Stimulated activated CD4-positive, alpha-beta T cell treated with anti-CD3 and anti-CD28 coated beads, Interleukin-1b, Interleukin-23, amount 100 ng/mL, for 24 hours (primary cell): ENCODE data around the gene CTRB1.

Experiments
- DNase-seq, 4 experiments: peaks; one replicate each; pipeline ENCODE4 v3.0.0-alpha.2; 2020; ENCODE audit warnings: low read depth in 4 of 4, low spot score in 1 of 4

Gene CTRB1

GRCh38 chr16:75225092-75225491 lies 6.3 kb downstream of the CTRB1 start:
- DNase-seq = no peak

DNA sequence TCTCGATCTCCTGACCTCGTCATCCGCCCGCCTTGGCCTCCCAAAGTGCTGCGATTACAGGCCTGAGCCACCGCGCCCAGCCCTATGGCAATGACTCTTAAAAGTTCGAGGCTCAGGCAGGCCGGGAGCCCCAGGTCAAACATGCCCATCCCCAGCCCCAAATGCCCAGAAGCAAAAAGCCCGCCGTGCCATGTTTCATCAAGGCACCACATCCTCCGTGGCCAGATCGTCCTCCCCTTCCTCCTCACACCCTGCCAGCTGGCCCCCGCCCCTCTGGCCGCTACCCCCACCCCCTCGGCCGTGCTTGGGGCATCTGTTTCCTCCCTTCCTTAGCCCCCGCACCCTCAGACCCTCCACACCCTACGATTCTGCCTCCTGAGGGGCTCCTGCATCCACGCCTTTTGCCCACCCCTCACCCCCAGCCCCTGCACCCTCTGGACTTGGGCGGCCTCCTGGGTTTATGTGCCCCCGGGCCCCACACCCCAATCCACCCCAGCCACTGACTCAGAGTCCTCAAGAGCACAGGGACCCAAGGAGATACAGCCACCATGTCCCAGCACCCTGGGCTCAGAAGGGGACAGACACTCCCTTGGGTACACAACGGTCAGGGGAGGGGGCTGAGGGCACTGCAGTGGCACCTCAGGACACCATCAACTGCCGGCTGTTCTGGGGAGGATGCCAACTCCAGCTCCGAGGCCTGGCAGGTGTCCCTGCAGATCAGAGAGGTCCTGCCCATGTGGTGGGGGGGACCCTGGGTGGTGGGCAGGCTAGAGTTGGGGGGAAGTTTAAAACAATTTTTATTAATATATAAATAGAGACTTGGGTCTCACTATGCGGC lies 7.1 kb downstream of the CTRB1 start:
- DNase-seq = no peak

- DNase-seq = no peak
These were observed 8.0 kb downstream of the CTRB1 start for GRCh38 chr16:75226550-75227360.

DNA sequence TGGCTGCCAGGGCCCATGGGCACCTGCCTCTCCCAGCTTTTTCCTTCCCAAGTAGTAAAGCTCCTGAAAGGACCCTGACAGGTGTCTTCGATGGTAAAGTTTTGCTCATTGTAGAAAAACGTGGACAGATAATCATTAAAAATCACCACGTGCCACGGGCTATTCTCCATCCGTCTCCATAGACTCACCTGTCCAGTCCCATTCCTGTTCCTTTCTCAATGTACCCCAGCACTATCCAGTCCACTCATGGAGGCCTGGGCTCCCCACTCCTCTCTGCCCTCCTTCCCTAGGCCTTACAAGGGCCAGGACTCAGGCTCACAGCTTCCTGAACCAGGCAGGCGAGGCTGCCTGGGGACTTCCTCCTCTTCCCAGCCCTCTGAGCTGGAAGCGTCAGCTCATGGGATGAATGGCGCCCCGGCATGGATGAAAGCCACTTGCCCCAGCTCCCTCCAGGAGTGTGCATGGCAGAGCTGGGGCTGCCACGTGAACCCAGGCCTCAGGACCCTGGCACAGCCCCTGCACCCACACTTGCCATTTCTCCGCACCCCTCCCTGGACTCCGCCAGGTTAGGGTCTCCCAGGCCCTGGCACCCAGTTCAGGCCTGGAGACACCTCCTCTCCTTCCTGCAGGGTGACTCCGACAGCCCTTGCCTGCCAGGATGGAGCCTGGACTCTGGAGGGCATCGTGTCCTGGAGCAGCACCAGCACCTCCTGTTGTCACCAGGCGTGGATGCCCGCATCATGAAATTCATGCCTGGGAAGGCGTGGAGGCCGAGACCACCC lies 8.8 kb downstream of the CTRB1 start:
- no peak for DNase-seq

DNA sequence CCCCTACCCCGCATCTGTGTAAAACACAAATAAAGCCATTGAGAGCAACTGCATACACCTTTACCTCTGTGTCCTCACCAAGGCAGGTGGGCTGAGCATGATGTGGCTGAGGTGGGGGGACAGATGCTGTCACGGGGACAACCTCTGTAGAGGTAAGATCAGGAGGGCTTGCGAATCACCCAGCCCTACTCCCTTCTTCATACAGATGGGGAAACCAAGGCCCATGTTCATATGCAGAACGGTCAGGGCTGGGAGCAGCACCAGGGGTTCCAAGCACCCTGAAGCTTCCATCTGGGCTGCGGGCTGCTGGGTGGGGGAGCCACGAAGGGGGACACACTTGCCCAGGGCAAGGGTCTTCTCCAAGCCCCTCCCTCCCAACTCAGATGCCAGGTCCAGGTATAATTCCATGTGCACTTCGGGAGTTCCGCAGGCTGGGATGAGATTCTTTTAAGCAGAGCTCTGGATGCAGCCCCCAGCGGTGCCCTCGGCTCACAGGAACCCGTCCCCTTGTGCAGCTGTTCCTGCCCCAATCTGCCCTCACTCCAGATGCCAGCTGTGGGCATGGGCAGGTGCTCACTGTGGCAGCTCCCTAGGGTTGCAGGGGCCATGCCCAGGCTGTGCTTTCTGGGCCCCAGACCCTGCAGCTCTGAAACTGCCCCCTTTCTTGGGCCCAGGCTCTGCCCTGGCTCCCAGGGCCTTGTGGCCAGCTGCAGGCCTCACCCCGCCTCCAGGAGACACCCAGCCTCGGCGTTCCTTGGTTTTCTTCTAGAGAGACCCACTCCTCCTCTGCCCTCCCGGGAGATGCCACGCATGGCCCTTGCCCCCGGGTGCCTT lies 9.6 kb downstream of the CTRB1 start:
- DNase-seq = no peak

GRCh38 chr16:75229172-75230031 lies 10.6 kb downstream of the CTRB1 start:
- DNase-seq = no peak

DNA sequence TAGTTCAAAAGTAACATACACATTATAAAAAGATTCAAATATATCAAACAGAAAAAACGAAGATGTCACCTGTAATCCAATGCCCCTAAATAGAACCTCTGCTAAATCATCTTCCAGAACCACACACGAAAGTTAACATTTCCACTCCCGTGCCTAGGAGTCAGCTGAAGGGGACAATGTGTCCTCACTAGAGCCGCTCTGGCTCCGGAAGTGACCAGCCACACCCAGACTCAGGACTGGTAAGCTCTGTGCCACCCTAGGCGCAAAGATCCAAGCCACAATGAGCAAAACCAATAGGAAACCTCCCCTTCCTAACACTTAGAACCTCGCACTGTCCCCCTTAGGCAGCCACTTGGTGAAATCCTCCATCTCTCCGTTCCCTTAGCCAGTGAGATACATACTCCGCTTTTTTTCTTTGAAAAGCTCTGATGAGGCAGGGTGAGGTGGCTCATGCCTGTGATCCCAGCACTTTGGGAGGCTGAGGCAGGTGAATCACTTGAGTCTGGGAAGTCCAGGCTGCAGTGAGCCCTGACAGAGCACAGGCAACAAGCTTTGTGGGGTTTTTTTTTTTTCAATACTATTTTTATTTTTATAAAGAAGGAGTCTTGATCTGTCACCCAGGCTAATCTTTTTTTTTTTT lies 11.8 kb downstream of the CTRB1 start:
- no peak for DNase-seq

DNA sequence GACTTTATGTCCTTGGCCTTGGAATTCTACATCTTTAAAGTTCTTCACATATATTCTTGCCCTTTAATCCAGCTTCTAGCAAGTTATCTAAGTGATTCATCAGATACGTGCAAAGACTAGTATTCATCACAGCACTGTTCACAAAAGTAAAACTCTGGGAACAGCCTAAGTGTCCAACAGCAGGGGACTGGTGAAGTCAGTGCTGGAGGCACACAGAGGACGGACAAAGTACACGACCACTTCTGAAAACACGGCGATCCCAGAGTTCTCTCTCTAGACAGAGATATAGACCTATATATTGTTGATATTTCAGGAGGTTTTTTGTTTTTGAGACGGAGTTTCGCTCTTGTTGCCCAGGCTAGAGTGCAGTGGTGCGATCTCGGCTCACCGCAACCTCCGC lies 12.8 kb downstream of the CTRB1 start:
- DNase-seq = no peak

DNA sequence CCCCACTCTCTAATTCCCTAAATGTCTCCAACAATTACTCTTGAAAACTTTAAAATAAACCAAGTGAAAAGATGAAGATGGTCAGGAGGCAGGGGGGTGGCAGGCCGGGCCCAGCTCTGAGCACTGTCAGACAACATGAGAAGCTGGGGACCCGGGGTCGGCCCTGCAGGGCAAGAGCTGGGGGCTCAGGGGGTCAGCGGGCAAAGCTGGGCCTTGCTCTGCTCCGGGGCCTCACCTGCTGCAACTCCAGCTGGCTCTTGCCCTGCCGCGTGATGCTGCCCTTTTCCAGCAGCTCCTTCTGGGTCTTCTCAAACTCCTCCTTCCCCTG lies 14.8 kb downstream of the CTRB1 start:
- no peak for DNase-seq

DNA sequence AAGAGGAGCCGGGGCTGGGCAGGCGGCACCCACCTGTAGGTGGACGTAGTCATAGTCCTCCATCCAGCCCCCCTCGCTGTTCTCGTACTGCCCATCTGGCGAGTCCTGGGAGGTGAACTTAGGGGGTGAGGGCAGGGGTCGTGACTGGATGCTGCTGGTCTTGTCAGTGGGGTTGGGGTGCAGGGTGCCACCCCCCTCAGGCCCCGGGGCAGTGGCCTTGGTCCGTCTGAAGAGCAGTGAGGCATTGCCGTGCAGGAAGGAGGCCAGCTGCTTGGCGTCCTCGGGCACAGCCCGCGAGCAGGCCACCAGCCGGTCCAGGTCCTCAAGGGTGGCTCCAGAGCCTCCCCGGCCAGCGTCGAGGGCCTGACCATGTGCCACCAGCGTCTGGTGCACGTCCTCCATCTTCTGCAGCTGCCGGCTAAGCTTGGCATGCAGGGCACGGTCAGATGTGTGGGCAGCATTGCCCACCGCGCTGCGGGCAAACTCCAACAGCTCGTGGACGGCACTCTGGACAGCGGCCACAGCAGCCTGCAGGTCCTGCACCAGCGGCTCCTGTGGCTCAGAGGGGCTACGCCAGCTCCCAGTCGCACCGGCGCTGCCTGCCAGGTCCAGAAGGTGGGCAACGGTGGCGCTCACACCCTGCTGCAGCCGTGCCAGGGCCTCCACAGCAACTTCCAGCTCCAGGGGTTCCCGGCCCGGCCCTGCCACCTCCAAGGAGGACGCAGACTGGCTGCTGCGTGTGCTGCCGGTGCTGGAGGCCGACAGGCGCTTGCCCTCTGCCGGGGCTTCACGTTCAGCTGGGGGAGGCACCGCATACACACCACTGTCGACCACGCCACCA lies 16.3 kb downstream of the CTRB1 start:
- DNase-seq = no peak

DNA sequence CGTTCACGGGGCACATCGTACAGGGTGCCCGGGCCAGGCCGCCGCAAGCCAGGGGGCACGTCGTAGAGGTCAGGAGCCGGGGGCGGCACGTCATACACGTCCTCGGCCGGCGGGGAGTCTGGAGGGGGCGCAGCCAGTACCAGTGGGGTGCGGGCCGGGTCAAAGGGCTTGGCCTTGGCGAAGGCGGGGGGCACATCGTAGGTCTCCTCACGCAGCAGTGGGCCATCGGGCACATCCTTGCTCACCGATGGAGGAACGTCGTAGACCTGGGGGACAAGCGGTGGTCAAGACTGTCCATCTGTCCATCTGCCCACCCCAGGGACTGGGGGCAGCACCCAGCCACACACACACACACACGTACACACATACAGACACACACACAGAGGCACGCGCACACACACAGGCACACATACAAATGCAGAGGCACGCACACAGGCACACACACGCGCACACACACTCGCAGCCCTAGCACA lies 17.0 kb downstream of the CTRB1 start:
- no peak for DNase-seq

- peak in 1 of 4 experiments; percentile 20 for DNase-seq
These were observed 17.4 kb downstream of the CTRB1 start for GRCh38 chr16:75236232-75236631.

GRCh38 chr16:75236736-75237397 lies 18.1 kb downstream of the CTRB1 start:
- DNase-seq = no peak

DNA sequence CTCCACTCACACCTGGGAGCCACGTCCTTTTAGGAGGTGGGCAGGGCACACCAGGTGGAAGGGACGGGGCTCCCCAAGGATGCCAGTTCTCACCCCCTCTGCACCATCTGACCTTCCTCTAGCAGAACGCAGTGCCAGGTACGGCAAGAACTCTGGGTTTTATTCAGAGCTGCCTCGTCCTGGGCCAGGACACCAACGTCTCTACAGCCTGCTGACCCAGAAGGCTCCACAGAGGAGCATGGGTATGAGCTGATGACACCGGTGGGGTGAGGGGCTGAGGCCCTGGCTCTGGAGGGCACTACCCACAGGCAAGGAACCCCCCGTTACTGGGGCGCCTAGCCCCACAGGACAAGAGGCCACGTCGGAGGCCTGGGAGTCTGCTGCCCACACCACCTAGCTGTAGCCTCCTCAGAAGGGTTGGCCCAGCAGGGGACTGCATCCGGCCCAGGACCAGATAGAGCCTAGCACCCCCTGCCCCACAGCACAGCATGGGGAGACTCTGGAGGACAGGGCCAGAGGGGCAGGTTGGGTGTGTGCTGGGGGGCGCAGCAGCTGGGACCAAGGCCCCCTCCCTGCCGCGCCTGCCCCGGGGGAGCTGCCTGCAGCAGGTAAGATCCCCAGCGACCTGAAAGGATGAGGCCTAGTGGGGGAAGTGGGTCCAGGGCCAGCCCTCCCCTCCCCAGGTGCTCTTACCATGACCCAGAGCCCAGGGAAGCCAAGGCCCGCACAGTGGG lies 18.8 kb downstream of the CTRB1 start:
- DNase-seq = no peak

- DNase-seq = no peak
These were observed 19.5 kb downstream of the CTRB1 start for GRCh38 chr16:75238132-75238852.

DNA sequence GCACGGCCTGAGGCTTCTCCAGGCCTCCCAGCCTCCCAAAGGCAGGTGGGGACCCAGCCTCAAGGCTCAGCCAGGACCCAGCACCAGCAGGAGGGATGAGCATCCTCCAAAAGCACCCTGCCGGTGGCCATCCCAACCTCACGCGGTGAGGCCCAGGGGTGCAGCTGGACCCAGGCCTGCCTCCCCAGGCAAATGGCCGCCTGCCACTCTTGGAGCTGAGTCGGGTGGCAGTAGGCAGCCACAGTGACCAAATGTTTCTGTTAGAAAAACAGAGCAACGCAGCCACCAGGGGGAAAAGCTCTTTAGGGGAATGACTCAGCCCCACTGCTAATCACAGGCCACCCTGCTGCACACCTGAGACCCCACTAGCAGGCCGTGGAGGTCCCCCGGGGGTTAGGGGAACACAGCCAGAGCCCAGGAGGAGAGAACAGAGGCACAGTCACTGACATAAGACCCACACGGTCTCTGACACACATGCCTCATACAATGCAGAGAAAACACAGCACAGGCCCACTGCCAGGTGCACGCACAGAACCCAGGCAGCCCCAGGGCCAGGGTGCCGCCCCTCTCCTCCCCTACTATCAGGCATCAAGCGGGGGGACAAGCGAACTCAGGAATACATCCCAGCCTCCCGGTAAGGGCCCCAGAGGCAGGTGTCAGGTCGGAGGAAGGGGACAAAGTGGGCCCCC lies 20.2 kb downstream of the CTRB1 start:
- DNase-seq = no peak
